Measurements from ENCODE around the gene CCND3. TPM values are rescaled to one million over a fixed set of nuclear protein-coding genes. Genes with fewer than 3 reads are reported as not detected.

Gene CCND3
- polyA plus RNA-seq, 4 donors, result 34.0 to 83.0 (median 48.4) TPM

DNA sequence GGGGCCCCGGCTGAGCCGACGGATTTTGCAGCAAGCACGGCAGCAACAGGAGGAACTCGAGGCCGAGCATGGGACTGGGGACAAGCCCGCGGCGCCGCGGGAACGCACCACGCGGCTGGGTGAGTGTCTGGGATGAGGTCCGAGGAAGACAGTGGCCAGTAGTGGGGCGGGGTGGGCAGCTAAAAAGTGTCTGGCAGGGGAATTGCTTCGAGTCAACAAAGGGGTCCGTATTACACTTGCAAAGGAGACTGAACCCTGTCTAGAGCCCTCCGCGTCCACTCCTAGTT is 20.0 kb downstream of the CCND3 start:
- FAIRE-seq, result no peak
- WGBS, 3 donors, result 0% methylated on average over 16 to 20 of the region's 20 CpGs

DNA sequence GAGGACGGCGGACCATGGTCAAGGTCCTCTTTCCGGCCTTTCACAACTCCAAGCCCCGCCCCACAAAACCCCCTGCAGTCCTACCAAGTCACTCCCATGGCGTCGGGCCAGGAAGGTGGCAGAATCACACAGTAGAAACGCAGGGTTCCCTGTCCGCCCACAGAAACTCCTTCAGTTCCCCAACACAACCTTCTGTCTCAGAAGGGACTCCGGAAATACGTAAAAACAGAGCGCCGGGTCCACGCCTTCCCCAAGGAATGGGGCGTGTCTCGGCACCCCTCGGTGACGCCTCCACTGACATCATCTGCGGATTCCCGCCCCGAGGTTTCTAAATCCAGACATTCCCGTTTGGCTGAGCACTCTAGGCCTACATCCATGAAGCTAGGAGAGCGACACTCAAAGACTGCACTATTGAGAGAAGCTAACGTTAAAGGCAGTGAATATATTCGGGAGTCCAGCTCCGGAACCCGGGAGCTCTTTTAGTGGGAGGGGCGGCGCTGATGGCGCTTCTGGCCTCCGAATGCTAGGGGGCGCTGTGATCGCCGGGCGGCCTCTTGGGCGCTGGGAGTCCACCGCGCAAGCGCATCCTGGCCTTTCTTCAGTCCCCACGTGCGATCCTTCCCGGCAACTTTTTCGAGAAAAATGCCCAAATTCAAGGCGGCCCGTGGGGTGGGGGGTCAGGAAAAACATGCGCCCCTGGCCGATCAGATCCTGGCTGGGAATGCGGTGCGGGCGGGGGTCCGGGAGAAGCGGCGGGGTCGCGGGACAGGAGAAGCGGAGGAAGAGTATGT is 20.5 kb downstream of the CCND3 start, which contains the start of the genes BYSL and MED20:
BYSL (plus strand) TSS at position 579 of the 791 bp plus-strand sequence; CDS start at position 643, 64 bp downstream.
MED20 (minus strand) TSS at position 219 of the 791 bp plus-strand sequence; CDS start at position 98, 121 bp downstream.
- no peak for FAIRE-seq
- no peaks in the 10 kb centered on the region for H3K9me3 ChIP-seq (ENCODE audit: control insufficient read depth in 2 of 2, insufficient read depth in 1 of 2, low read depth in 1 of 2, low read length in 1 of 2)
- no peaks in the 10 kb centered on the region for H3K27me3 ChIP-seq (ENCODE audit: control insufficient read depth in 3 of 3, insufficient read depth in 3 of 3, low read length in 3 of 3)
- peak; percentile 95 to 98 for DNase-seq
- 0 to 1% (median 0%) methylated on average over 51 to 55 of the region's 55 CpGs for WGBS, 3 donors
- peaks cover 3 to 20% (median 11%) of the 10 kb centered on the region in 3 donors for H3K4me1 ChIP-seq (ENCODE audit: control insufficient read depth in 3 of 3, insufficient read depth in 2 of 3, low read depth in 1 of 3, low read length in 2 of 3)
- H3K36me3 ChIP-seq (ENCODE audit: control insufficient read depth in 3 of 3, insufficient read depth in 2 of 3, low read depth in 1 of 3, low read length in 3 of 3), result peaks cover 2 to 13% (median 3%) of the 10 kb centered on the region in 3 donors
- peak within 1 kb of the TSS; percentile 69 to 100 (median 90) for H3K4me3 ChIP-seq (ENCODE audit: low read depth in 1 of 3, low read length in 3 of 3)
- peak within 1 kb of the TSS; percentile 86 to 100 (median 91) for H3K27ac ChIP-seq (ENCODE audit: low read depth in 1 of 3, low read length in 2 of 3)

More for the DNA sequence above, 20.0 kb downstream of the CCND3 start:
- no peaks in the 10 kb centered on the region for H3K9me3 ChIP-seq (ENCODE audit: control insufficient read depth in 2 of 2, insufficient read depth in 1 of 2, low read depth in 1 of 2, low read length in 1 of 2)
- H3K27me3 ChIP-seq (ENCODE audit: control insufficient read depth in 3 of 3, insufficient read depth in 3 of 3, low read length in 3 of 3), result no peaks in the 10 kb centered on the region
- peak overlapping the region; percentile 69 to 100 (median 90) for H3K4me3 ChIP-seq (ENCODE audit: low read depth in 1 of 3, low read length in 3 of 3)
- peak overlapping the region; percentile 62 to 100 (median 91) for H3K27ac ChIP-seq (ENCODE audit: low read depth in 1 of 3, low read length in 2 of 3)
- no peak for DNase-seq
- peaks cover under 1 to 7% (median 2%) of the 10 kb centered on the region in 3 donors for H3K36me3 ChIP-seq (ENCODE audit: control insufficient read depth in 3 of 3, insufficient read depth in 2 of 3, low read depth in 1 of 3, low read length in 3 of 3)
- H3K4me1 ChIP-seq (ENCODE audit: control insufficient read depth in 3 of 3, insufficient read depth in 2 of 3, low read depth in 1 of 3, low read length in 2 of 3), result peaks cover 3 to 20% (median 11%) of the 10 kb centered on the region in 3 donors

DNA sequence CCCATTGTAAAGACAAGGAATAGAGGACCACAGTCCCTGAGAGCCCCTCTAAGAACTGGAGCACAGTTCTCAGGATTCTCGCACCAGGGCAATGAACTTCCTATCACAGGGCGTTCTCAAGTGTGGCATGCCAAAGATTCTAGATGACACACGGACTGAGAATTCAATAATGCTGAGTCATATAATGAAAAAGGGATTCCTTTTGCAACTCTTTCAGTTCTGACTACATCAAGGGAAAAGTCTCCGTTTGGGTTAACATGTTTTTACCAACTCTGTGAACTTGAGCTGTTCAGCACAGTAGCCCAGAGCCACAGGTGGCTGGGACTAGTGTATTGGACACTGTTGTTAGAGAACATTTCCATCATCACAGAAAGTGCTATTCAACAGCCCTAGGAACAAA is 24.1 kb downstream of the CCND3 start:
- WGBS, 3 donors, result 55 to 66% (median 60%) methylated on average over 4 of the region's 4 CpGs
- FAIRE-seq, result no peak
- H3K36me3 ChIP-seq (ENCODE audit: control insufficient read depth in 3 of 3, insufficient read depth in 2 of 3, low read depth in 1 of 3, low read length in 3 of 3), result peaks cover 2 to 36% (median 12%) of the 10 kb centered on the region in 3 donors
- H3K4me1 ChIP-seq (ENCODE audit: control insufficient read depth in 3 of 3, insufficient read depth in 2 of 3, low read depth in 1 of 3, low read length in 2 of 3), result peaks cover 3 to 14% (median 5%) of the 10 kb centered on the region in 3 donors
- H3K27ac ChIP-seq (ENCODE audit: low read depth in 1 of 3, low read length in 2 of 3), result no peak overlapping the region
- no peaks in the 10 kb centered on the region for H3K27me3 ChIP-seq (ENCODE audit: control insufficient read depth in 3 of 3, insufficient read depth in 3 of 3, low read length in 3 of 3)
- H3K9me3 ChIP-seq (ENCODE audit: control insufficient read depth in 2 of 2, insufficient read depth in 1 of 2, low read depth in 1 of 2, low read length in 1 of 2), result no peaks in the 10 kb centered on the region
- DNase-seq, result no peak
- H3K4me3 ChIP-seq (ENCODE audit: low read depth in 1 of 3, low read length in 3 of 3), result no peak overlapping the region

DNA sequence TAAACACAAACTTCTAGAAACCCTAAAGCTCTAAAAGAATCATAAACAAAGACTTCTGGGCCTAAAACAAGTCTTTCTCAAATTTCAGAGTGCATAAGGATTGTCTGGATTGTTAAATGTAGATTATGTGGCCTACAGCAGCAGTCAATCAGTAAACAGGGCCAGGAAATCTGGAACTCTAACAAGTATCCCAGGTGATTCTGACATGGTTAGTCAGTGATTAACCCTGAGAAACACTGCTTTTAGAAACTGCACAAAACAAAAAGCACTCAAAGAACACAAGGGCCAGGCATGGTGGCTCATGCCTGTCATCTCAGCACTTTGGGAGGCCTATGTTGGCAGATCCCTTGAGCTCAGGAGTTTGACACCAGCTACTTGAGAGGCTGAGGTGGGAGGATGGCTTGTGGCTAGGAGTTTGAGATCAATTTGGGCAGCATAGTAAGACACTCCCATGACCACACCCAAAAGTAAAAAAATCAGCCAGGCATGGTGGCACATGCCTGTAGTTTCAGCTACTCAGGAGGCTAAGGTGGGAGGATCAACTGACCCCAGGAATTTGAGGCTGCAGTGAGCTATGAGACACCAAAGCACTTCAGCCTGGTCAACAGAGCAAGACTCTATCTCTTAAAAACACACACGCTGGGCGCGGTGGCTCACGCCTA is 26.6 kb downstream of the CCND3 start:
- DNase-seq (no peak), FAIRE-seq (no peak)
- Histone ChIP-seq H3K27me3 (ENCODE audit: control insufficient read depth in 3 of 3, insufficient read depth in 3 of 3, low read length in 3 of 3) (no peaks in the 10 kb centered on the region), H3K4me3 (ENCODE audit: low read depth in 1 of 3, low read length in 3 of 3) (no peak overlapping the region), H3K36me3 (ENCODE audit: control insufficient read depth in 3 of 3, insufficient read depth in 2 of 3, low read depth in 1 of 3, low read length in 3 of 3) (peaks cover 2 to 52% (median 13%) of the 10 kb centered on the region in 3 donors), H3K9me3 (ENCODE audit: control insufficient read depth in 2 of 2, insufficient read depth in 1 of 2, low read depth in 1 of 2, low read length in 1 of 2) (no peaks in the 10 kb centered on the region), H3K4me1 (ENCODE audit: control insufficient read depth in 3 of 3, insufficient read depth in 2 of 3, low read depth in 1 of 3, low read length in 2 of 3) (peaks cover 0 to 6% (median 3%) of the 10 kb centered on the region in 3 donors), H3K27ac (ENCODE audit: low read depth in 1 of 3, low read length in 2 of 3) (no peak overlapping the region)
- 93 to 96% (median 96%) methylated on average over 4 of the region's 4 CpGs for whole genome bisulfite sequencing, 3 donors

DNA sequence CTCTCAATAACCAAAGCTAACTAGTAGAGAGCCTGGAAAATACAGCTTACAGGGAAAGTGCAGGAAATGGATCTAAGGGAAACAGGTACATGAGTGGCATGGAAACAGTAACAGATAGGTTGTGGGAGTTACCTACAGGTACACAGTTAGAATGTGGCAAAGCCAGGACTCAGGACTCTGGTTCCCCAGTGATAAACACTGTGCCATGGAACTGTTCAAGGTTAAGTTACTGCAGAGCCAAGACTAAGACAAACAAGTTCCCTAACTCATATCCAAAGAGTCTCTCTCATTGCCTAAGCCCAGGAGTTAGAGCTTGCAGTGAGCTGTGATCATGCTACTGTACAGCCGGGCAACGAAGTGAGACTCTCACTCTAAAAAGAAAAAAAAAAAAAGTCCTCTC is 27.3 kb downstream of the CCND3 start:
- no peaks in the 10 kb centered on the region for H3K27me3 ChIP-seq (ENCODE audit: control insufficient read depth in 3 of 3, insufficient read depth in 3 of 3, low read length in 3 of 3)
- H3K9me3 ChIP-seq (ENCODE audit: control insufficient read depth in 2 of 2, insufficient read depth in 1 of 2, low read depth in 1 of 2, low read length in 1 of 2), result no peaks in the 10 kb centered on the region
- WGBS, 3 donors, result 84 to 89% (median 86%) methylated on average over 2 of the region's 2 CpGs
- no peak overlapping the region for H3K4me3 ChIP-seq (ENCODE audit: low read depth in 1 of 3, low read length in 3 of 3)
- no peaks in the 10 kb centered on the region for H3K4me1 ChIP-seq (ENCODE audit: control insufficient read depth in 3 of 3, insufficient read depth in 2 of 3, low read depth in 1 of 3, low read length in 2 of 3)
- FAIRE-seq, result no peak
- no peak overlapping the region for H3K27ac ChIP-seq (ENCODE audit: low read depth in 1 of 3, low read length in 2 of 3)
- no peak for DNase-seq
- peaks cover 4 to 53% (median 13%) of the 10 kb centered on the region in 3 donors for H3K36me3 ChIP-seq (ENCODE audit: control insufficient read depth in 3 of 3, insufficient read depth in 2 of 3, low read depth in 1 of 3, low read length in 3 of 3)

DNA sequence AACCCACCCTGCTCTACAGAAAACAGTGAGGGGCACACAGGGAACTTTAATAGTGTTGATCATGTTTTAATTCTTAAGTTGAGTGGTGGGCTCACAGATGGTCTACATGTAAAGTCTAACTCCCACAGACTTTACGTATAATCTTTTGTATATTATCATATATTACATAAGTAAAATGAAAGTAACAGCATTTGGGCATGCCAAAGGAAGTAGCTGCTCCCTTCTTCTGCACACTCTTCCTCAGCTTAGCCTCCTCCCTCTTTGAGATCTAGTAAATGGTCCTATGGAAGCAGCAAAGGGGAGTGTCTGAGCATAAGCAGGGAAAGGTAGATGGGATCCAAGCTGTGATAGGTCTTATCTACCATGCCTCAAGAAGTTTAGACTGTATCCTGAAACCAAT is 31.9 kb downstream of the CCND3 start:
- Histone ChIP-seq H3K4me3 (ENCODE audit: low read depth in 1 of 3, low read length in 3 of 3) (no peak overlapping the region), H3K36me3 (ENCODE audit: control insufficient read depth in 3 of 3, insufficient read depth in 2 of 3, low read depth in 1 of 3, low read length in 3 of 3) (peaks cover 14 to 59% (median 28%) of the 10 kb centered on the region in 3 donors), H3K27me3 (ENCODE audit: control insufficient read depth in 3 of 3, insufficient read depth in 3 of 3, low read length in 3 of 3) (no peaks in the 10 kb centered on the region), H3K9me3 (ENCODE audit: control insufficient read depth in 2 of 2, insufficient read depth in 1 of 2, low read depth in 1 of 2, low read length in 1 of 2) (no peaks in the 10 kb centered on the region), H3K4me1 (ENCODE audit: control insufficient read depth in 3 of 3, insufficient read depth in 2 of 3, low read depth in 1 of 3, low read length in 2 of 3) (no peaks in the 10 kb centered on the region), H3K27ac (ENCODE audit: low read depth in 1 of 3, low read length in 2 of 3) (no peak overlapping the region)
- WGBS, 3 donors, result 93 to 100% (median 94%) methylated on average over 1 of the region's 1 CpG
- FAIRE-seq (no peak), DNase-seq (no peak)

DNA sequence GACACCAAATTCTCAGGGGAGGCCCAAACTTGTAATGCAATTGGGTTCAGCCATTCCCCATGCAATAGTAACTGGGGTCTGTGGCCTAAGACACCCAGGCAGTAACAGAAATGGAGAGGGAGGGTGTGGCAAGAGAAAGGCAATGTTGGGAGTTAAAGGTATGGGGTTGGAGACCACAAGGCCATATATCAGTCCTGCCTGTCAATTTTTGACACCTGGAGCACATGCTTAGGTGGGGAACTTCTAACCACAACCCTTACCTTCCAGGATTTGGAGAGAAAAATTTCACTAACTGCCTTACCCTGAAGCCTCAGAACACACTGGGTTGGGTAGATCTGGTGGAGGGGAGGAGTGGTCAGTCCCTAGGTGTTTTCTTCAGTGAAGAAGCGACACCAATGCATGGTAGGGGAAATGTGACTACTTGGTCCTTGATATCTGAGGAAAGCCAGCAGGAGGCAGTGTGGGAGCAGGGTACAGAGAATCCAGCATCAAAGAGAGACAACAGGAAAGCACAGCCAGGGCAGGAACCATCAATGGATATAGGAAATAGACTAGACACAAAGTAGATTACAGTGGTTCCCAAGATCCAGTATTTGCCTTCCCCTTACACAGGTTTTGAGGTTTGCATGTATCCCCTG is 39.6 kb downstream of the CCND3 start:
- Histone ChIP-seq H3K9me3 (ENCODE audit: control insufficient read depth in 2 of 2, insufficient read depth in 1 of 2, low read depth in 1 of 2, low read length in 1 of 2) (no peaks in the 10 kb centered on the region), H3K27me3 (ENCODE audit: control insufficient read depth in 3 of 3, insufficient read depth in 3 of 3, low read length in 3 of 3) (no peaks in the 10 kb centered on the region), H3K4me1 (ENCODE audit: control insufficient read depth in 3 of 3, insufficient read depth in 2 of 3, low read depth in 1 of 3, low read length in 2 of 3) (no peaks in the 10 kb centered on the region), H3K27ac (ENCODE audit: low read depth in 1 of 3, low read length in 2 of 3) (no peak overlapping the region), H3K4me3 (ENCODE audit: low read depth in 1 of 3, low read length in 3 of 3) (no peak overlapping the region), H3K36me3 (ENCODE audit: control insufficient read depth in 3 of 3, insufficient read depth in 2 of 3, low read depth in 1 of 3, low read length in 3 of 3) (peaks cover 5 to 29% (median 11%) of the 10 kb centered on the region in 3 donors)
- FAIRE-seq, result no peak
- DNase-seq, result peak; percentile 40 to 43
- 92 to 95% (median 94%) methylated on average over 1 of the region's 1 CpG for WGBS, 3 donors

DNA sequence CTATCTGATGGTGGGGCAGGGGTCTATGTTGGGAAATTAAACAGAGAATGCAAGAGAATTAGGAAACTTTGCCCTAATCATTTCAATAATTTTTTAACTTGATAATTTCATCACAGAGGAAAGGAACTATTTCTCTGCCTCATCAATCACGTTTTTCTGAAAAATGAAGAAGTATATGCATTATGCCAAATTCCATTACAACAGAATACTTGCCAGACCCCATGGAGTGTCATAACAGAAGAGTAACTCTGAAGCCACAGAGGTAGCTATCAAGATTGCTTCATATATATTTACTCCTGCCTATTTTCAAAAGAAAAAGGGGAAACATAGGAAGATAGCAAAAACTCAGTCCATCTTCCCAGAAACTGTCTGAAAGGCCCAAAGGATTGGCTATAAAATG is 40.7 kb downstream of the CCND3 start:
- Histone ChIP-seq H3K27me3 (ENCODE audit: control insufficient read depth in 3 of 3, insufficient read depth in 3 of 3, low read length in 3 of 3) (no peaks in the 10 kb centered on the region), H3K4me3 (ENCODE audit: low read depth in 1 of 3, low read length in 3 of 3) (no peak overlapping the region), H3K27ac (ENCODE audit: low read depth in 1 of 3, low read length in 2 of 3) (no peak overlapping the region), H3K4me1 (ENCODE audit: control insufficient read depth in 3 of 3, insufficient read depth in 2 of 3, low read depth in 1 of 3, low read length in 2 of 3) (peaks cover 0 to 5% (median 0%) of the 10 kb centered on the region in 3 donors), H3K36me3 (ENCODE audit: control insufficient read depth in 3 of 3, insufficient read depth in 2 of 3, low read depth in 1 of 3, low read length in 3 of 3) (peaks cover 3 to 24% (median 3%) of the 10 kb centered on the region in 3 donors), H3K9me3 (ENCODE audit: control insufficient read depth in 2 of 2, insufficient read depth in 1 of 2, low read depth in 1 of 2, low read length in 1 of 2) (no peaks in the 10 kb centered on the region)
- DNase-seq (no peak), FAIRE-seq (no peak)
- WGBS, 3 donors, result 86 to 95% (median 91%) methylated on average over 1 of the region's 1 CpG

All from small intestine (tissue), 7 donors.